DND-41 (cell line): Measurements from ENCODE around the gene ETFB.
A peak's percentile ranks its signal among the peaks of the same experiment; 100 is the strongest.

Source experiments
- ATAC-seq: fragments of 200-7000 bp; cut with Tn5 transposase; 3 replicates; pipeline ENCODE4 v1.9.1; 2021; ENCODE audit warnings: low read depth; ENCODE audit not compliant: insufficient read depth
- DNase-seq: peaks from one replicate; pipeline ENCODE4 v3.0.0-alpha.2; 2020
- H2AFZ ChIP-seq: 2 replicates; pipeline ENCODE4 v1.6.0; 2012; ENCODE audit warnings: low read depth, low read length
- H3K27ac ChIP-seq: 2 replicates; pipeline ENCODE4 v1.5.1; 2012; ENCODE audit warnings: low read length, inconsistent platforms
- H3K27me3 ChIP-seq: fragments of 200-600 bp; sonication (generic); 2 replicates; pipeline ENCODE4 v1.6.0; 2012; ENCODE audit warnings: low read length, mild to moderate bottlenecking, inconsistent platforms; ENCODE audit not compliant: insufficient read depth, poor library complexity
- H3K36me3 ChIP-seq: 2 replicates; pipeline ENCODE4 v1.5.1; 2012; ENCODE audit warnings: low read length, inconsistent platforms; ENCODE audit not compliant: insufficient read depth
- H3K4me1 ChIP-seq: 2 replicates; pipeline ENCODE4 v1.5.1; 2012; ENCODE audit warnings: mild to moderate bottlenecking, low read length; ENCODE audit not compliant: insufficient read depth
- H3K4me2 ChIP-seq: 2 replicates; pipeline ENCODE4 v1.6.0; 2012; ENCODE audit warnings: mild to moderate bottlenecking, moderate library complexity, low read length, inconsistent platforms; ENCODE audit not compliant: insufficient read depth
- H3K4me3 ChIP-seq, 2 experiments: fragments of 200-600 bp in 1 of 2; shearing (Covaris generic) in 1 of 2; 2 replicates each; pipeline ENCODE4 v1.5.1; 2012 to 2016; ENCODE audit warnings: inconsistent platforms in 2 of 2, low read length in 2 of 2, mild to moderate bottlenecking in 2 of 2, low read depth in 1 of 2, moderate library complexity in 1 of 2
- H3K79me2 ChIP-seq: 2 replicates; pipeline ENCODE4 v1.6.0; 2012; ENCODE audit warnings: low read length, inconsistent platforms; ENCODE audit not compliant: insufficient read depth
- H3K9ac ChIP-seq: 2 replicates; pipeline ENCODE4 v1.6.0; 2012; ENCODE audit warnings: low read depth, mild to moderate bottlenecking, inconsistent platforms, low read length, moderate library complexity
- H3K9me3 ChIP-seq: 2 replicates; pipeline ENCODE4 v1.5.1; 2012; ENCODE audit warnings: low read length, moderate library complexity, mild to moderate bottlenecking, inconsistent platforms; ENCODE audit not compliant: insufficient read depth, severe bottlenecking
- H4K20me1 ChIP-seq: 2 replicates; pipeline ENCODE4 v1.6.0; 2012; ENCODE audit warnings: low read length; ENCODE audit not compliant: insufficient read depth
- CTCF ChIP-seq: IDR thresholded peaks from 2 replicates; pipeline ENCODE4 v1.5.1; 2012; ENCODE audit warnings: borderline replicate concordance, low read length, moderate library complexity, mild to moderate bottlenecking; ENCODE audit not compliant: poor library complexity, severe bottlenecking; ENCODE audit errors: extremely low read depth
- EZH2 ChIP-seq: IDR thresholded peaks from 3 replicates; pipeline ENCODE4 v1.6.1; 2012; ENCODE audit warnings: borderline replicate concordance, low read depth, mild to moderate bottlenecking, moderate library complexity, low read length, inconsistent platforms; ENCODE audit not compliant: severe bottlenecking

The ETFB gene

GRCh38 chr19:51347209-51347928, 18.8 kb downstream of the ETFB start:
- peaks cover 53% of the 10 kb centered on the region for H3K36me3 ChIP-seq
- no peaks in the 10 kb centered on the region for H3K9me3 ChIP-seq
- no peaks in the 10 kb centered on the region for H3K79me2 ChIP-seq
- TF ChIP-seq CTCF, result no peak
- no peak overlapping the region for H3K4me2 ChIP-seq
- no peak overlapping the region for H3K4me3 ChIP-seq
- no peak overlapping the region for H3K9ac ChIP-seq
- no peak overlapping the region for H3K27ac ChIP-seq
- ATAC-seq (no peak), DNase-seq (no peak)
- no peaks in the 10 kb centered on the region for H3K27me3 ChIP-seq
- H4K20me1 ChIP-seq, result no peaks in the 10 kb centered on the region; the same call in 1 of the 2 replicates
- H3K4me1 ChIP-seq, result no peaks in the 10 kb centered on the region
- H2AFZ ChIP-seq, result no peak overlapping the region

- Histone ChIP-seq H2AFZ (no peak overlapping the region), H3K4me2 (no peak overlapping the region), H3K9me3 (no peaks in the 10 kb centered on the region), H3K9ac (no peak overlapping the region), H3K4me3 (no peak overlapping the region), H3K79me2 (no peaks in the 10 kb centered on the region), H3K27me3 (no peaks in the 10 kb centered on the region), H4K20me1 (no peaks in the 10 kb centered on the region; the same call in 1 of the 2 replicates), H3K36me3 (peaks cover 46% of the 10 kb centered on the region), H3K27ac (no peak overlapping the region), H3K4me1 (no peaks in the 10 kb centered on the region)
- ATAC-seq, result no peak
- TF ChIP-seq EZH2 (no peak), CTCF (peak; percentile 43)
- no peak for DNase-seq
Measured at GRCh38 chr19:51346742-51347141, 19.4 kb downstream of the ETFB start.

- TF ChIP-seq CTCF (no peak), EZH2 (no peak)
- Histone ChIP-seq H3K27me3 (no peaks in the 10 kb centered on the region), H2AFZ (no peak overlapping the region), H3K27ac (no peak overlapping the region), H4K20me1 (no peaks in the 10 kb centered on the region; the same call in 1 of the 2 replicates), H3K9ac (no peak overlapping the region), H3K36me3 (peaks cover 33% of the 10 kb centered on the region), H3K9me3 (no peaks in the 10 kb centered on the region), H3K4me2 (no peak overlapping the region), H3K4me1 (no peaks in the 10 kb centered on the region), H3K4me3 (no peak overlapping the region), H3K79me2 (no peaks in the 10 kb centered on the region)
- DNase-seq (no peak), ATAC-seq (no peak)
Measured at GRCh38 chr19:51345076-51345620, 21.0 kb downstream of the ETFB start.
